KMS-11 (cell line): ENCODE results near the gene CYTH4.

Source experiments
- H2AFZ ChIP-seq: fragments of 200-600 bp; sonication (generic); 2 replicates; pipeline ENCODE4 v1.6.1; 2016; ENCODE audit warnings: antibody characterized with exemption, mixed run types, low read depth
- H3K27ac ChIP-seq: fragments of 200-600 bp; sonication (generic); 2 replicates; pipeline ENCODE4 v1.6.1; 2016; ENCODE audit warnings: mild to moderate bottlenecking, mixed run types
- H3K27me3 ChIP-seq: fragments of 200-600 bp; sonication (generic); 2 replicates; pipeline ENCODE4 v1.6.1; 2017; ENCODE audit warnings: mild to moderate bottlenecking, low read depth, mixed run types, moderate library complexity; ENCODE audit not compliant: insufficient read depth
- H3K36me3 ChIP-seq: fragments of 200-600 bp; sonication (generic); 2 replicates; pipeline ENCODE4 v1.6.1; 2017; ENCODE audit warnings: mild to moderate bottlenecking, mixed run types; ENCODE audit not compliant: insufficient read depth
- H3K4me1 ChIP-seq: fragments of 200-600 bp; sonication (generic); 2 replicates; pipeline ENCODE4 v1.6.1; 2016; ENCODE audit warnings: mild to moderate bottlenecking, low read depth, mixed run types; ENCODE audit not compliant: poor library complexity, severe bottlenecking
- H3K4me2 ChIP-seq: fragments of 200-600 bp; sonication (generic); 2 replicates; pipeline ENCODE4 v1.7.0; 2016; ENCODE audit warnings: mild to moderate bottlenecking, mixed run types
- H3K4me3 ChIP-seq: fragments of 200-600 bp; sonication (generic); IDR thresholded peaks from 2 replicates; pipeline ENCODE4 v1.6.1; 2017; ENCODE audit warnings: low read depth, low read length, mixed read lengths; ENCODE audit not compliant: insufficient read depth
- H3K79me2 ChIP-seq: fragments of 200-600 bp; sonication (generic); 2 replicates; pipeline ENCODE4 v1.6.1; 2016; ENCODE audit warnings: low read depth, mixed run types; ENCODE audit not compliant: insufficient read depth
- H3K9ac ChIP-seq: fragments of 200-600 bp; sonication (generic); 2 replicates; pipeline ENCODE4 v1.6.1; 2016; ENCODE audit warnings: mild to moderate bottlenecking, mixed run types
- H4K20me1 ChIP-seq: fragments of 200-600 bp; sonication (generic); 2 replicates; pipeline ENCODE4 v1.6.1; 2016; ENCODE audit warnings: mild to moderate bottlenecking, mixed run types; ENCODE audit not compliant: insufficient read depth
- TF ChIP-seq, protein P1 (sequence below): fragments of 200-600 bp; sonication (generic); conservative IDR thresholded peaks from 2 replicates; pipeline ENCODE4 v1.6.1; 2017; ENCODE audit warnings: low read depth, mild to moderate bottlenecking, antibody characterized with exemption, low read length, moderate library complexity, mixed read lengths

CYTH4 gene

DNA sequence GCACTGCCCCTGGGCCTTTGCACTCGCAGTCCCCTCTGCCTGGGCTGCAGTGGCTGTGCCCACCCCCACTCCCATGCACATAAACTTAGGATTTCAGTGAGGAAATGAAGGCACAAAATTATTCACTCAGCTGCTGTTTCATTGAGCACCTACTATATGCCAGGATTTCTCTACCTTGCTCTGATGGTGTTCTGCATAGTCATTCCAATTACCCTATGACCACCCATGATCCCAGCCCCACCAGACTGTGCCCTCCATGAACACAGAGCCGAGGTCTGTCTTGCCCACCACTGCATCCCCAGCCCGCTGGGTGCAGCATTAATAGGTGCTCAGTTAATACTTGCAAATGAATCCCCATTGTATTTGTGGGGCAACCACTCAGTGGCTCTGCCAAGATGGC is 10.9 kb downstream of the CYTH4 start:
- no peaks in the 10 kb centered on the region for H3K36me3 ChIP-seq
- H3K4me3 ChIP-seq: no peak overlapping the region
- TF ChIP-seq, protein P1, sequence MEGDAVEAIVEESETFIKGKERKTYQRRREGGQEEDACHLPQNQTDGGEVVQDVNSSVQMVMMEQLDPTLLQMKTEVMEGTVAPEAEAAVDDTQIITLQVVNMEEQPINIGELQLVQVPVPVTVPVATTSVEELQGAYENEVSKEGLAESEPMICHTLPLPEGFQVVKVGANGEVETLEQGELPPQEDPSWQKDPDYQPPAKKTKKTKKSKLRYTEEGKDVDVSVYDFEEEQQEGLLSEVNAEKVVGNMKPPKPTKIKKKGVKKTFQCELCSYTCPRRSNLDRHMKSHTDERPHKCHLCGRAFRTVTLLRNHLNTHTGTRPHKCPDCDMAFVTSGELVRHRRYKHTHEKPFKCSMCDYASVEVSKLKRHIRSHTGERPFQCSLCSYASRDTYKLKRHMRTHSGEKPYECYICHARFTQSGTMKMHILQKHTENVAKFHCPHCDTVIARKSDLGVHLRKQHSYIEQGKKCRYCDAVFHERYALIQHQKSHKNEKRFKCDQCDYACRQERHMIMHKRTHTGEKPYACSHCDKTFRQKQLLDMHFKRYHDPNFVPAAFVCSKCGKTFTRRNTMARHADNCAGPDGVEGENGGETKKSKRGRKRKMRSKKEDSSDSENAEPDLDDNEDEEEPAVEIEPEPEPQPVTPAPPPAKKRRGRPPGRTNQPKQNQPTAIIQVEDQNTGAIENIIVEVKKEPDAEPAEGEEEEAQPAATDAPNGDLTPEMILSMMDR: no peak
- H2AFZ ChIP-seq: no peak overlapping the region
- no peak overlapping the region for H3K9ac ChIP-seq
- peaks cover 28% of the 10 kb centered on the region; the same call in 1 of the 2 replicates for H3K27me3 ChIP-seq
- H3K4me2 ChIP-seq: no peak overlapping the region
- no peak overlapping the region for H3K27ac ChIP-seq
- H3K4me1 ChIP-seq: peaks cover 4% of the 10 kb centered on the region
- H4K20me1 ChIP-seq: no peaks in the 10 kb centered on the region
- no peaks in the 10 kb centered on the region for H3K79me2 ChIP-seq

DNA sequence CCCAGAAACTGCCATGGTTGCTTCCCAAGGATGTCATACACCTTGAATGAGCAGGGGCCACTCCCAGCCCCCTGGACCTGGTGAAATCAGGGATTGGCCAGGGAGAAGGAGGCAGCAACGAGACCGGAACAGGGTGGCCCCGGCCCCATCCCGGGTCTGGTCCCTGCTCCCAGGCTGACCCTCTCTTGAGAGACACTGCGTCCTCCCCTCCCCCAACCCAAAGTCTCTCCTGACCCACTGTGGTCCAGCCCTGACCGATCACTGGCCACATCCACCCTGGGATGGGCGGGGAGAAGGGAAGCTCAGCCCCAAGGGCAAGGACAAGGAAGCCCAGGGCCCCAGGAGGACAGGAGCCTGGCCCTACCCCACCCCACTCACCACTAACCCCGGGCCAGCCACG is 12.4 kb downstream of the CYTH4 start:
- Histone ChIP-seq H3K27me3 (peaks cover 28% of the 10 kb centered on the region; the same call in 1 of the 2 replicates), H3K4me1 (peaks cover 7% of the 10 kb centered on the region), H4K20me1 (no peaks in the 10 kb centered on the region), H3K4me3 (no peak overlapping the region), H3K79me2 (no peaks in the 10 kb centered on the region), H3K4me2 (no peak overlapping the region), H3K9ac (no peak overlapping the region), H3K27ac (no peak overlapping the region), H2AFZ (no peak overlapping the region), H3K36me3 (no peaks in the 10 kb centered on the region)
- TF ChIP-seq, protein P1: no peak

DNA sequence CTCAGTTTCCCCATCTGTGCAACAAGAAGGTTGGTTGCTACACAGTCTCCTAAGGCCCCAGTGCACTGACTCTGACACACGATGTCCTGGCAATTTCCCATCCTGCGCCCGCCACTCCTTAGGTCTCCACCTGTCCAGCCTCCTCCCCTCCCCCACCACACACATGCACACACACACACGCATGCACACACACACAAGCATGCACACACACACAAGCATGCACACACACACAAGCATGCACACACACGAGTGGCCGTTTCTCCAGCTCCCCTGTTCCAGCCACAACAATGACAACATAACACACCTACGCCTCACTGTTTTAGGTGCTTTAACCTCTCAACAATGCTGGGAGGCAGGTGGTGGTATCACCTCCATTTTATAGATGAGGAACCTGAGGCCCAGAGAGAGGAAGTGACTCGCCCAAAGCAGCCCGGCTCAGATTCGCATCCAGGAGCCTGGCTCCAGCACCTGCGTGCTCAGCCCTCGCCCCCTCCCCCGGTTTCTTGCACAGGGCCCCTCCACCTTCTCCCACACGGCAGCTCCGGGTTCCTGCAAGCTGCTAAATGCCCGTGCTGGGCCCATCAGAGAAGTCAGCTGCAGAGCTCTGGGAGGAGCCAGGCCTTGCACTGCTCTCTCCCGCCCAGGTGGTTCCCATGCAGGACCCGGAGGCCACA is 13.0 kb downstream of the CYTH4 start:
- no peak overlapping the region for H3K9ac ChIP-seq
- no peak overlapping the region for H2AFZ ChIP-seq
- peaks cover 7% of the 10 kb centered on the region for H3K4me1 ChIP-seq
- TF ChIP-seq, protein P1: no peak
- no peaks in the 10 kb centered on the region for H3K79me2 ChIP-seq
- no peak overlapping the region for H3K27ac ChIP-seq
- H3K4me2 ChIP-seq: no peak overlapping the region
- H3K4me3 ChIP-seq: no peak overlapping the region
- no peaks in the 10 kb centered on the region for H4K20me1 ChIP-seq
- H3K27me3 ChIP-seq: peaks cover 33% of the 10 kb centered on the region; the same call in 1 of the 2 replicates
- no peaks in the 10 kb centered on the region for H3K36me3 ChIP-seq

DNA sequence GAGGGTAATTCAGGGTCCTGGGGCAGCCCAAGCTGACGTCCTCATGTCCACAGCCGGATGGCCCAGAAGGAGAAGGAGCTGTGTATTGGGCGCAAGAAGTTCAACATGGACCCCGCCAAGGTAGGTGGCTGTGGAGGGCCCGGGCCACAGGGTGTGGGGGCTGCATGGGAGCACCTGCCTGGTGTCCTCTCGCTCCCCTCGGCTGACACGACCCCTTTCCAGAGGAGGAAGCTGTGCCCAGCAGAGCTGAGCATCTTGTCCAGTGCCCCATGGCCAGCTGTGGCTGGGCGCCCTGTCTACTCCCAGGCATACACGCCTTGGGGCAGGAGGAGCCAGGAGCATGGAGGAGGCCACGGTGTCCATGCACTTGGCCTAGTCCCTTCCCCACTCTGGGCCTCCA is 13.6 kb downstream of the CYTH4 start:
- H3K36me3 ChIP-seq: no peaks in the 10 kb centered on the region
- no peak overlapping the region for H3K9ac ChIP-seq
- H3K4me1 ChIP-seq: peaks cover 7% of the 10 kb centered on the region
- H3K79me2 ChIP-seq: no peaks in the 10 kb centered on the region
- H3K4me2 ChIP-seq: no peak overlapping the region
- H4K20me1 ChIP-seq: no peaks in the 10 kb centered on the region
- H3K27ac ChIP-seq: no peak overlapping the region
- no peak overlapping the region for H3K4me3 ChIP-seq
- H2AFZ ChIP-seq: no peak overlapping the region
- TF ChIP-seq, protein P1: no peak
- peaks cover 32% of the 10 kb centered on the region; the same call in 1 of the 2 replicates for H3K27me3 ChIP-seq
